ENCODE results near the gene SPDL1. TPM values are rescaled to one million over a fixed set of nuclear protein-coding genes. Genes with fewer than 3 reads are reported as not detected.

The SPDL1 gene
- total RNA-seq, 2 experiments from 2014 or later: 40.1 to 40.2 TPM

DNA sequence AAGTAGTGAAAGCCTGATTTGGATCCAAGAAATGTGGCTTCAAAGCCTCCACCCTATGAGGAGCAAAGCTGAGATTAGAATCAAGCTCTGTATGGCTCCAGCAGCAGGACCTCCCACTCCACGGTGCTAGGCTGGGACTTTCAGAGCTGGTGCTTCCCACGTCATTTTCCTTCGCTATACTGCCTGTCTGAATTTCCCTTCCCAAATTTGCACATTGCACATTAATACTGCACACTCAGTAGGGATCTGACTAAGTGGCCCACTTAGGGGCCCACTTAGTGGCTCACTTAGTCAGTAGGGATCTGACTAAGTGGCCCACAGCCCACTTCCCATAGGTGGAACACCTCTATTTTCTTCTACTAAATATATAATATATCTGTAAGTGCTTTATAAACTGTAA, 14.1 kb upstream of the SPDL1 start:
- Mint-ChIP-seq H3K27ac (no peak overlapping the region), H3K36me3 (ENCODE audit: low read depth) (no peaks in the 10 kb centered on the region), H3K27me3 (peaks cover 24% of the 10 kb centered on the region), H3K4me1 (ENCODE audit: low read depth) (no peaks in the 10 kb centered on the region), H3K4me3 (no peak overlapping the region), H3K9me3 (no peaks in the 10 kb centered on the region)
- ChIA-PET CTCF (interaction anchor here (1.2 to 3.4 kb wide), 3 partner anchors 12 to 582 kb away, joined by 3 to 11 read pairs (median 4); no protein-coding TSS in a partner anchor), POLR2A (interaction anchor here (0.6 kb wide), 1 partner anchor 226 kb away, joined by 4 read pairs; no protein-coding TSS in a partner anchor)
- ATAC-seq (no peak), DNase-seq (no peak)
- TF ChIP-seq, protein P1, sequence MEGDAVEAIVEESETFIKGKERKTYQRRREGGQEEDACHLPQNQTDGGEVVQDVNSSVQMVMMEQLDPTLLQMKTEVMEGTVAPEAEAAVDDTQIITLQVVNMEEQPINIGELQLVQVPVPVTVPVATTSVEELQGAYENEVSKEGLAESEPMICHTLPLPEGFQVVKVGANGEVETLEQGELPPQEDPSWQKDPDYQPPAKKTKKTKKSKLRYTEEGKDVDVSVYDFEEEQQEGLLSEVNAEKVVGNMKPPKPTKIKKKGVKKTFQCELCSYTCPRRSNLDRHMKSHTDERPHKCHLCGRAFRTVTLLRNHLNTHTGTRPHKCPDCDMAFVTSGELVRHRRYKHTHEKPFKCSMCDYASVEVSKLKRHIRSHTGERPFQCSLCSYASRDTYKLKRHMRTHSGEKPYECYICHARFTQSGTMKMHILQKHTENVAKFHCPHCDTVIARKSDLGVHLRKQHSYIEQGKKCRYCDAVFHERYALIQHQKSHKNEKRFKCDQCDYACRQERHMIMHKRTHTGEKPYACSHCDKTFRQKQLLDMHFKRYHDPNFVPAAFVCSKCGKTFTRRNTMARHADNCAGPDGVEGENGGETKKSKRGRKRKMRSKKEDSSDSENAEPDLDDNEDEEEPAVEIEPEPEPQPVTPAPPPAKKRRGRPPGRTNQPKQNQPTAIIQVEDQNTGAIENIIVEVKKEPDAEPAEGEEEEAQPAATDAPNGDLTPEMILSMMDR (IDR thresholded peaks at IDR 0.05): no peak
- intact Hi-C loops (cut with micrococcal nuclease): no loop called here

DNA sequence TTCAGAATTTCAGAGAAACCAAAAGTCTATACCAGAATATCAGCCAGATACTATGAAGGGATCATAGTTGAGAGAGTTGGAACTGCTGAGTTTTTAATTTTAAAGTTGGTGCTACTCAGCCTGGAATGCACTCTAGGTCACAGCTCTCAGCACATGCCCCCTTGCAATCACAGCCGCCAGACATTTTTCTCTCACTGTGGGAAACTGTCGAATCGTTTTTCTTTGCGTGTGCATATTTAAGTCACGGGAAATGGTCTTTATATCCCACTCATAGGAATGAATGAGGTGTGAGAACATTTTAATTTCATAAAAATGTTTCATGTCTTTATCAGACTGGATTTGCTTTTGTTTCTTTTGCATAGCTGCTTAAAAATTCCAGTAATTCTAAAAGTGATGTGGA, 12.2 kb upstream of the SPDL1 start:
- CTCF ChIA-PET: interaction anchor here (3.4 kb wide), 1 partner anchor 10 kb away, joined by 11 read pairs; no protein-coding TSS in a partner anchor
- peaks cover 25% of the 10 kb centered on the region for H3K27me3 Mint-ChIP-seq

DNA sequence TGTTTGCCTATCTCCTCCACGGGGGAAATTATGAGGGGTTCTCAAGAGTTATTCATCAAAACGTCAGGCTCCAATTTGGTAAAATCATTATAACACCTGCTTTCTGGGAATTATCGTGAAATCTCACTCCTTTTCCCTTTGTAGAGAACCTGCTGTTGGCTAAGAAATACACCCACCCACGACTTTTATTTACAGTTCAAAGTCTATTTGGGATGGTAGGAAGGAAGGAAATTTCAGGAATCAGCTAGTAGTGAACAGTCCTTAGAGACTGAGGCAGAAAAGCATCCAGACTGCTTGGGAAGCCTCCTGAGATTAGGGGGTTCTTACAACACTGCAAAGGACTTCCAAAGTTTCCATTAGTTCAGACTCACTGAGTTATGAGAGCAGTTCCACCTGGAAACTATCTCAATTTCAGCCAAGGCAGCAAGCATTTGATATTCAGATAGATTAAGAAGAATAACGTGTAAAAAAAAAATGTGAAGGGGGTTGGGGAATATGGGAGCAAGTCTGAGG, 9.4 kb upstream of the SPDL1 start:
- intact Hi-C loops (cut with micrococcal nuclease): loop anchor here (10.0 kb wide), 1 partner anchor 279 kb away; no protein-coding TSS in a partner anchor
- H3K36me3 Mint-ChIP-seq (ENCODE audit: low read depth): no peaks in the 10 kb centered on the region
- peaks cover 24% of the 10 kb centered on the region for H3K27me3 Mint-ChIP-seq
- TF ChIP-seq, protein P1 (IDR thresholded peaks at IDR 0.05): no peak
- H3K4me1 Mint-ChIP-seq (ENCODE audit: low read depth): no peaks in the 10 kb centered on the region
- ChIA-PET CTCF (interaction anchor here (1.0 kb wide), 1 partner anchor 14 kb away, joined by 3 read pairs; no protein-coding TSS in a partner anchor), POLR2A (no interaction called here)
- no peaks in the 10 kb centered on the region for H3K9me3 Mint-ChIP-seq
- DNase-seq: no peak
- no peak for ATAC-seq
- H3K4me3 Mint-ChIP-seq: no peak overlapping the region
- no peak overlapping the region for H3K27ac Mint-ChIP-seq

More for the DNA sequence above, 12.2 kb upstream of the SPDL1 start:
- ATAC-seq: no peak
- no peak for DNase-seq
- TF ChIP-seq, protein P1 (IDR thresholded peaks at IDR 0.05): no peak
- H3K27ac Mint-ChIP-seq: no peak overlapping the region
- H3K36me3 Mint-ChIP-seq (ENCODE audit: low read depth): no peaks in the 10 kb centered on the region
- intact Hi-C loops (cut with micrococcal nuclease): loop anchor here (10.0 kb wide), 1 partner anchor 277 kb away; no protein-coding TSS in a partner anchor
- no peaks in the 10 kb centered on the region for H3K9me3 Mint-ChIP-seq
- H3K4me1 Mint-ChIP-seq (ENCODE audit: low read depth): no peaks in the 10 kb centered on the region
- POLR2A ChIA-PET: interaction anchor here (1.1 kb wide), 1 partner anchor 10 kb away, joined by 3 read pairs; no protein-coding TSS in a partner anchor
- H3K4me3 Mint-ChIP-seq: no peak overlapping the region

DNA sequence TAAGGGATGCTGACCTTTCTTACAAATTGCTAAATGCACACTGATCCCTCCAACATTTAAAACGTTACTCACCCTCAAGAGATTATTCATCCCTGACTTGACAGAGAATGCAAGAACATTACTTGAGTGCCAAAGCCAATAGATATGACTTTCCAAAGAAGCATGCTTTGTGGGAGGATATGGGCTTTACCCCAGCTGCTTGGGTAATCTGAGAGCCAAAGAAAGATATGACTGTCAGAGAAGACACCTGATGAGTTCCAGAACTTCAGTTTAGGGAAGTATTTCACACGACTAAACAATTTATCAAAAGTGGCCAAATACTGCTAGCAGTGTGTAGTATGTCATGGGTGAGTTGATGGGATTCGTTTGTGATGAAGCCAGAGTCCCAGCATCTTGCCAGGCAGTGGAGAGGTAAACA, 7.4 kb upstream of the SPDL1 start:
- Mint-ChIP-seq H3K27ac (no peak overlapping the region), H3K27me3 (peaks cover 14% of the 10 kb centered on the region), H3K36me3 (ENCODE audit: low read depth) (no peaks in the 10 kb centered on the region), H3K9me3 (no peaks in the 10 kb centered on the region), H3K4me3 (no peak overlapping the region), H3K4me1 (ENCODE audit: low read depth) (peaks cover 4% of the 10 kb centered on the region)
- POLR2A ChIA-PET: no interaction called here
- ATAC-seq: no peak
- intact Hi-C loops (cut with micrococcal nuclease): loop anchor here (10.0 kb wide), 1 partner anchor 281 kb away; no protein-coding TSS in a partner anchor
- TF ChIP-seq, protein P1 (IDR thresholded peaks at IDR 0.05): no peak
- no peak for DNase-seq
- CTCF ChIA-PET: no interaction called here

DNA sequence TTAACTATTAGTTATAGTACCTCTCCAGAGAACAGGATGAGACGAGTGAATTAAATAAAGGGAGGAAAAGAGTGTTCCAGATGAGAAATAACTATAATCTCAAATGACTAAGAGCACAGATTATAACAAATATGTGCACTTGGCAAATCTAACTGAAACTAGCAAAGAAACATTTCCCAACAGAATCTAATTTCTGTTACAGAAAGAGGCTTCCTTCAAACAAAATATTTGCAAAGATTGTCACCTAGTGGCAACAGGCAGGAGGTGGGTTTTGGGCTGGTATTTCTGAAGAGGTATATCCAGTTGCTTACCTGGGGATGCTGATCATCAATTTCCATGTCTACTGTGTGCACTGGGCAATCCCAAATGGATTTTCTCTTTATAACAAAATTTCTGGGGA, 5.6 kb upstream of the SPDL1 start:
- Mint-ChIP-seq H3K36me3 (ENCODE audit: low read depth) (no peaks in the 10 kb centered on the region), H3K27ac (no peak overlapping the region), H3K4me3 (no peak overlapping the region)

More for the DNA sequence above, 5.6 kb upstream of the SPDL1 start:
- ATAC-seq: no peak
- TF ChIP-seq, protein P1 (IDR thresholded peaks at IDR 0.05): no peak
- CTCF ChIA-PET: interaction anchor here (1.3 kb wide), 1 partner anchor 591 kb away, joined by 7 read pairs; no protein-coding TSS in a partner anchor
- Mint-ChIP-seq H3K27me3 (peaks cover 12% of the 10 kb centered on the region), H3K9me3 (no peaks in the 10 kb centered on the region), H3K4me1 (ENCODE audit: low read depth) (peaks cover 14% of the 10 kb centered on the region)
- intact Hi-C loops (cut with micrococcal nuclease): loop anchor here (10.0 kb wide), 1 partner anchor 283 kb away; no protein-coding TSS in a partner anchor
- POLR2A ChIA-PET: no interaction called here
- no peak for DNase-seq

Data from activated CD8-positive, alpha-beta T cell treated with anti-CD3 and anti-CD28 coated beads for 36 hours (primary cell).